OCI-LY3 (cell line): Measurements from ENCODE around the gene TRPC4AP.

Experiments used
- CTCF ChIP-seq: fragments of 200-600, 300-600 bp; sonication (generic); IDR thresholded peaks from 2 replicates; pipeline ENCODE4 v1.5.1; 2014; ENCODE audit warnings: antibody characterized with exemption, low read length, low read depth
- EZH2phosphoT487 ChIP-seq: fragments of 200-600 bp; shearing (Covaris generic); IDR thresholded peaks from 2 replicates; pipeline ENCODE4 v1.6.1; 2018; ENCODE audit warnings: antibody characterized with exemption, mixed run types, low read depth

GRCh38 chr20:35134880-35135279 lies 42.3 kb upstream of the TRPC4AP start:
- TF ChIP-seq CTCF (no peak), EZH2phosphoT487 (no peak)
